ENCODE measurements around the gene CD46.

DNA sequence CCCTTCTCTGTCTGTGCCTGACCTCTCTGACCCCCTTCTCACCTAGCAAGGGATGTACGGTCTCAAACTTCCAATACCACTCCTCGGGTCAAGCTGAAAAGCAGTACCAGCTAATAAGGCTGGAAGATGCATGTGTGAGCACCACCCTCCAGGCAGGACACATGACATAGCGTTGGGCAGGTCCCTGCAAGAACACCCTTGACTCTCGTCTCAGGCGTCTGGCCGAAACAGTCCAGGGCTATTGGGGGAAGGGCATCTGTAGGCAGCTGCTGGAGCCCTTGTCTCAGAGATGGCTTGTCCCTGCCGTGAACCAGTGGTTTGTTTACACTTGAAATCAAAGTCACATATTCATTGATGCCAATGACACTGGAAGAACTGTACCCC, 56.5 kb downstream of the CD46 start:
- TF ChIP-seq POLR2A (IDR thresholded peaks at IDR 0.05) = no peak
- TF ChIP-seq, protein P1, sequence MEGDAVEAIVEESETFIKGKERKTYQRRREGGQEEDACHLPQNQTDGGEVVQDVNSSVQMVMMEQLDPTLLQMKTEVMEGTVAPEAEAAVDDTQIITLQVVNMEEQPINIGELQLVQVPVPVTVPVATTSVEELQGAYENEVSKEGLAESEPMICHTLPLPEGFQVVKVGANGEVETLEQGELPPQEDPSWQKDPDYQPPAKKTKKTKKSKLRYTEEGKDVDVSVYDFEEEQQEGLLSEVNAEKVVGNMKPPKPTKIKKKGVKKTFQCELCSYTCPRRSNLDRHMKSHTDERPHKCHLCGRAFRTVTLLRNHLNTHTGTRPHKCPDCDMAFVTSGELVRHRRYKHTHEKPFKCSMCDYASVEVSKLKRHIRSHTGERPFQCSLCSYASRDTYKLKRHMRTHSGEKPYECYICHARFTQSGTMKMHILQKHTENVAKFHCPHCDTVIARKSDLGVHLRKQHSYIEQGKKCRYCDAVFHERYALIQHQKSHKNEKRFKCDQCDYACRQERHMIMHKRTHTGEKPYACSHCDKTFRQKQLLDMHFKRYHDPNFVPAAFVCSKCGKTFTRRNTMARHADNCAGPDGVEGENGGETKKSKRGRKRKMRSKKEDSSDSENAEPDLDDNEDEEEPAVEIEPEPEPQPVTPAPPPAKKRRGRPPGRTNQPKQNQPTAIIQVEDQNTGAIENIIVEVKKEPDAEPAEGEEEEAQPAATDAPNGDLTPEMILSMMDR (IDR thresholded peaks at IDR 0.05) = no peak

All from heart left ventricle (tissue), 13 donors.